SK-N-SH treated with all-trans-retinoic acid at 6 μM for 48 hours (cell line): ENCODE data around the gene SLC38A7.

ENCODE experiments used
- ATAC-seq: fragments of 200-7000 bp; cut with Tn5 transposase; 3 replicates; pipeline ENCODE4 v1.9.1; 2020; ENCODE audit warnings: mild to moderate bottlenecking, moderate library complexity
- ARNTL ChIP-seq: fragments of 450-650 bp; formaldehyde crosslinking; IDR thresholded peaks from 2 replicates; pipeline ENCODE4 v1.5.0; 2020; ENCODE audit warnings: low read depth, mild to moderate bottlenecking, moderate library complexity, borderline replicate concordance
- BACH2 ChIP-seq: fragments of 250-450 bp; sonication (Bioruptor Pico); IDR thresholded peaks from 2 replicates; pipeline ENCODE4 v1.9.0; 2021; ENCODE audit warnings: mild to moderate bottlenecking, borderline replicate concordance
- CSDC2 ChIP-seq: fragments of 250-450 bp; sonication (Bioruptor Pico); IDR thresholded peaks from 2 replicates; pipeline ENCODE4 v1.5.0; 2020; ENCODE audit warnings: mild to moderate bottlenecking, moderate library complexity
- ESRRG ChIP-seq: fragments of 250-450 bp; sonication (Bioruptor Pico); IDR thresholded peaks from 2 replicates; pipeline ENCODE4 v1.6.1; 2021; ENCODE audit warnings: mild to moderate bottlenecking
- ISL1 ChIP-seq: fragments of 250-450 bp; sonication (Bioruptor Pico); IDR thresholded peaks from 2 replicates; pipeline ENCODE4 v2.1.2; 2022; ENCODE audit warnings: mild to moderate bottlenecking, moderate library complexity
- OSR1 ChIP-seq: fragments of 250-450 bp; sonication (Bioruptor Pico); IDR thresholded peaks from 2 replicates; pipeline ENCODE4 v1.8.0; 2022; ENCODE audit warnings: moderate library complexity, mild to moderate bottlenecking, inconsistent platforms
- PPARA ChIP-seq: fragments of 250-450 bp; sonication (Bioruptor Pico); IDR thresholded peaks from 2 replicates; pipeline ENCODE4 v1.5.0; 2020; ENCODE audit warnings: mild to moderate bottlenecking, borderline replicate concordance
- RARB ChIP-seq: fragments of 250-450 bp; sonication (Bioruptor Pico); IDR thresholded peaks from 2 replicates; pipeline ENCODE4 v1.8.0; 2021; ENCODE audit warnings: mild to moderate bottlenecking, moderate library complexity
- SNAI2 ChIP-seq: fragments of 250-450 bp; sonication (Bioruptor Pico); IDR thresholded peaks from 2 replicates; pipeline ENCODE4 v1.5.0; 2020; ENCODE audit warnings: mild to moderate bottlenecking, moderate library complexity
- TCF4 ChIP-seq: fragments of 250-450 bp; sonication (Bioruptor Pico); IDR thresholded peaks from 2 replicates; pipeline ENCODE4 v1.8.0; 2021; ENCODE audit warnings: mild to moderate bottlenecking, moderate library complexity, borderline replicate concordance
- TOX ChIP-seq: fragments of 250-450 bp; sonication (Bioruptor Pico); IDR thresholded peaks from 2 replicates; pipeline ENCODE4 v1.8.0; 2021; ENCODE audit warnings: mild to moderate bottlenecking, moderate library complexity, borderline replicate concordance
- ZC3H10 ChIP-seq: fragments of 250-450 bp; sonication (Bioruptor Pico); IDR thresholded peaks from 2 replicates; pipeline ENCODE4 v1.5.1; 2021; ENCODE audit warnings: mild to moderate bottlenecking, moderate library complexity
- ZFP30 ChIP-seq: fragments of 450-650 bp; formaldehyde crosslinking; IDR thresholded peaks from 2 replicates; pipeline ENCODE4 v1.5.0; 2022; ENCODE audit warnings: mild to moderate bottlenecking, moderate library complexity
- ZNF565 ChIP-seq: fragments of 450-650 bp; formaldehyde crosslinking; conservative IDR thresholded peaks from 2 replicates; pipeline ENCODE4 v1.5.0; 2020; ENCODE audit warnings: low read depth, mild to moderate bottlenecking, moderate library complexity
- ZNF70 ChIP-seq: fragments of 450-650 bp; formaldehyde crosslinking; IDR thresholded peaks from 2 replicates; pipeline ENCODE4 v1.5.0; 2020; ENCODE audit warnings: mild to moderate bottlenecking, moderate library complexity
- ZNF8 ChIP-seq: fragments of 450-650 bp; formaldehyde crosslinking; IDR thresholded peaks from 2 replicates; pipeline ENCODE4 v1.5.0; 2020; ENCODE audit warnings: mild to moderate bottlenecking, moderate library complexity
- TF ChIP-seq, protein P1 (sequence below): fragments of 250-450 bp; sonication (Bioruptor Pico); IDR thresholded peaks from 2 replicates; pipeline ENCODE4 v1.5.1; 2021; ENCODE audit warnings: mild to moderate bottlenecking, moderate library complexity
- TF ChIP-seq, protein P2 (sequence below): fragments of 250-450 bp; sonication (Bioruptor Pico); IDR thresholded peaks from 2 replicates; pipeline ENCODE4 v1.8.0; 2020; ENCODE audit warnings: mild to moderate bottlenecking, moderate library complexity, borderline replicate concordance
- TF ChIP-seq, protein P3 (sequence below): fragments of 250-450 bp; sonication (Bioruptor Pico); IDR thresholded peaks from 2 replicates; pipeline ENCODE4 v1.8.0; 2021; ENCODE audit warnings: low read depth, mild to moderate bottlenecking, moderate library complexity, borderline replicate concordance
- TF ChIP-seq, protein P4 (sequence below): fragments of 250-450 bp; sonication (Bioruptor Pico); IDR thresholded peaks from 2 replicates; pipeline ENCODE4 v1.5.1; 2020; ENCODE audit warnings: low read depth, mild to moderate bottlenecking, moderate library complexity
- TF ChIP-seq, protein P5 (sequence below): fragments of 250-450 bp; sonication (Bioruptor Pico); IDR thresholded peaks from 2 replicates; pipeline ENCODE4 v1.5.0; 2020; ENCODE audit warnings: mild to moderate bottlenecking, moderate library complexity

Gene SLC38A7

DNA sequence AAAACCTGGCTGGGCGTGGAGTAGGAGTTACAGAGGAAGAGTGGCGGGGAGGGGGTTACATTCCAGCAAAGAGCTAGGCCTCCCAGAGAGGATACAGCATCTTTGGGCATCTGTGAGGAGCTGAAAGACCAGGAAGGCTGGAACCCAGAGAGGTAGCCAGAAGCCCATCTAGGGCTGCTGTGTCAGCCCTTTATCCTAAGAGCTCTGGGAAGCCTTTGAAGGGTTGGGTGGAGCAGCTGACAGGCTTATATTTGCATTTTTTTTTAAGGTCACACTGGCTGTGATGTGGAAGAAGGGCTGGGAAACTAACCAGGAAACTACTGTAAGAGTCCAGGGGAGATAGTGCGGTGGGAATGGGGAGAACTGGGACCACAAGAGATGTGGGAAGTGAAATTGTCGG, 48.1 kb downstream of the SLC38A7 start:
- no peak for ATAC-seq
- TF ChIP-seq, protein P1, sequence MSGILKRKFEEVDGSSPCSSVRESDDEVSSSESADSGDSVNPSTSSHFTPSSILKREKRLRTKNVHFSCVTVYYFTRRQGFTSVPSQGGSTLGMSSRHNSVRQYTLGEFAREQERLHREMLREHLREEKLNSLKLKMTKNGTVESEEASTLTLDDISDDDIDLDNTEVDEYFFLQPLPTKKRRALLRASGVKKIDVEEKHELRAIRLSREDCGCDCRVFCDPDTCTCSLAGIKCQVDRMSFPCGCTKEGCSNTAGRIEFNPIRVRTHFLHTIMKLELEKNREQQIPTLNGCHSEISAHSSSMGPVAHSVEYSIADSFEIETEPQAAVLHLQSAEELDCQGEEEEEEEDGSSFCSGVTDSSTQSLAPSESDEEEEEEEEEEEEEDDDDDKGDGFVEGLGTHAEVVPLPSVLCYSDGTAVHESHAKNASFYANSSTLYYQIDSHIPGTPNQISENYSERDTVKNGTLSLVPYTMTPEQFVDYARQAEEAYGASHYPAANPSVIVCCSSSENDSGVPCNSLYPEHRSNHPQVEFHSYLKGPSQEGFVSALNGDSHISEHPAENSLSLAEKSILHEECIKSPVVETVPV (CRISPR knock-in tag) = no peak
- TF ChIP-seq, protein P2, sequence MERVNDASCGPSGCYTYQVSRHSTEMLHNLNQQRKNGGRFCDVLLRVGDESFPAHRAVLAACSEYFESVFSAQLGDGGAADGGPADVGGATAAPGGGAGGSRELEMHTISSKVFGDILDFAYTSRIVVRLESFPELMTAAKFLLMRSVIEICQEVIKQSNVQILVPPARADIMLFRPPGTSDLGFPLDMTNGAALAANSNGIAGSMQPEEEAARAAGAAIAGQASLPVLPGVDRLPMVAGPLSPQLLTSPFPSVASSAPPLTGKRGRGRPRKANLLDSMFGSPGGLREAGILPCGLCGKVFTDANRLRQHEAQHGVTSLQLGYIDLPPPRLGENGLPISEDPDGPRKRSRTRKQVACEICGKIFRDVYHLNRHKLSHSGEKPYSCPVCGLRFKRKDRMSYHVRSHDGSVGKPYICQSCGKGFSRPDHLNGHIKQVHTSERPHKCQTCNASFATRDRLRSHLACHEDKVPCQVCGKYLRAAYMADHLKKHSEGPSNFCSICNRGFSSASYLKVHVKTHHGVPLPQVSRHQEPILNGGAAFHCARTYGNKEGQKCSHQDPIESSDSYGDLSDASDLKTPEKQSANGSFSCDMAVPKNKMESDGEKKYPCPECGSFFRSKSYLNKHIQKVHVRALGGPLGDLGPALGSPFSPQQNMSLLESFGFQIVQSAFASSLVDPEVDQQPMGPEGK (CRISPR knock-in tag) = no peak
- TF ChIP-seq ZNF8 (no peak), RARB (CRISPR knock-in tag) (no peak), ZNF70 (CRISPR knock-in tag) (no peak), ZC3H10 (CRISPR knock-in tag) (no peak), OSR1 (CRISPR knock-in tag) (no peak), ZFP30 (CRISPR knock-in tag) (no peak), ISL1 (CRISPR knock-in tag) (no peak), ARNTL (no peak), TOX (CRISPR knock-in tag) (no peak), PPARA (no peak), TCF4 (CRISPR knock-in tag) (no peak), BACH2 (CRISPR knock-in tag) (no peak), ESRRG (no peak), CSDC2 (CRISPR knock-in tag) (no peak), ZNF565 (CRISPR knock-in tag) (no peak)
- TF ChIP-seq, protein P3, sequence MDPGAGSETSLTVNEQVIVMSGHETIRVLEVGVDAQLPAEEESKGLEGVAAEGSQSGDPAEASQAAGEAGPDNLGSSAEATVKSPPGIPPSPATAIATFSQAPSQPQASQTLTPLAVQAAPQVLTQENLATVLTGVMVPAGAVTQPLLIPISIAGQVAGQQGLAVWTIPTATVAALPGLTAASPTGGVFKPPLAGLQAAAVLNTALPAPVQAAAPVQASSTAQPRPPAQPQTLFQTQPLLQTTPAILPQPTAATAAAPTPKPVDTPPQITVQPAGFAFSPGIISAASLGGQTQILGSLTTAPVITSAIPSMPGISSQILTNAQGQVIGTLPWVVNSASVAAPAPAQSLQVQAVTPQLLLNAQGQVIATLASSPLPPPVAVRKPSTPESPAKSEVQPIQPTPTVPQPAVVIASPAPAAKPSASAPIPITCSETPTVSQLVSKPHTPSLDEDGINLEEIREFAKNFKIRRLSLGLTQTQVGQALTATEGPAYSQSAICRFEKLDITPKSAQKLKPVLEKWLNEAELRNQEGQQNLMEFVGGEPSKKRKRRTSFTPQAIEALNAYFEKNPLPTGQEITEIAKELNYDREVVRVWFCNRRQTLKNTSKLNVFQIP (CRISPR knock-in tag) = no peak
- TF ChIP-seq, protein P4, sequence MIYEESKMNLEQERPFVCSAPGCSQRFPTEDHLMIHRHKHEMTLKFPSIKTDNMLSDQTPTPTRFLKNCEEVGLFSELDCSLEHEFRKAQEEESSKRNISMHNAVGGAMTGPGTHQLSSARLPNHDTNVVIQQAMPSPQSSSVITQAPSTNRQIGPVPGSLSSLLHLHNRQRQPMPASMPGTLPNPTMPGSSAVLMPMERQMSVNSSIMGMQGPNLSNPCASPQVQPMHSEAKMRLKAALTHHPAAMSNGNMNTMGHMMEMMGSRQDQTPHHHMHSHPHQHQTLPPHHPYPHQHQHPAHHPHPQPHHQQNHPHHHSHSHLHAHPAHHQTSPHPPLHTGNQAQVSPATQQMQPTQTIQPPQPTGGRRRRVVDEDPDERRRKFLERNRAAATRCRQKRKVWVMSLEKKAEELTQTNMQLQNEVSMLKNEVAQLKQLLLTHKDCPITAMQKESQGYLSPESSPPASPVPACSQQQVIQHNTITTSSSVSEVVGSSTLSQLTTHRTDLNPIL (CRISPR knock-in tag) = no peak
- TF ChIP-seq, protein P5, sequence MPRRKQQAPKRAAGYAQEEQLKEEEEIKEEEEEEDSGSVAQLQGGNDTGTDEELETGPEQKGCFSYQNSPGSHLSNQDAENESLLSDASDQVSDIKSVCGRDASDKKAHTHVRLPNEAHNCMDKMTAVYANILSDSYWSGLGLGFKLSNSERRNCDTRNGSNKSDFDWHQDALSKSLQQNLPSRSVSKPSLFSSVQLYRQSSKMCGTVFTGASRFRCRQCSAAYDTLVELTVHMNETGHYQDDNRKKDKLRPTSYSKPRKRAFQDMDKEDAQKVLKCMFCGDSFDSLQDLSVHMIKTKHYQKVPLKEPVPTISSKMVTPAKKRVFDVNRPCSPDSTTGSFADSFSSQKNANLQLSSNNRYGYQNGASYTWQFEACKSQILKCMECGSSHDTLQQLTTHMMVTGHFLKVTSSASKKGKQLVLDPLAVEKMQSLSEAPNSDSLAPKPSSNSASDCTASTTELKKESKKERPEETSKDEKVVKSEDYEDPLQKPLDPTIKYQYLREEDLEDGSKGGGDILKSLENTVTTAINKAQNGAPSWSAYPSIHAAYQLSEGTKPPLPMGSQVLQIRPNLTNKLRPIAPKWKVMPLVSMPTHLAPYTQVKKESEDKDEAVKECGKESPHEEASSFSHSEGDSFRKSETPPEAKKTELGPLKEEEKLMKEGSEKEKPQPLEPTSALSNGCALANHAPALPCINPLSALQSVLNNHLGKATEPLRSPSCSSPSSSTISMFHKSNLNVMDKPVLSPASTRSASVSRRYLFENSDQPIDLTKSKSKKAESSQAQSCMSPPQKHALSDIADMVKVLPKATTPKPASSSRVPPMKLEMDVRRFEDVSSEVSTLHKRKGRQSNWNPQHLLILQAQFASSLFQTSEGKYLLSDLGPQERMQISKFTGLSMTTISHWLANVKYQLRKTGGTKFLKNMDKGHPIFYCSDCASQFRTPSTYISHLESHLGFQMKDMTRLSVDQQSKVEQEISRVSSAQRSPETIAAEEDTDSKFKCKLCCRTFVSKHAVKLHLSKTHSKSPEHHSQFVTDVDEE = no peak

DNA sequence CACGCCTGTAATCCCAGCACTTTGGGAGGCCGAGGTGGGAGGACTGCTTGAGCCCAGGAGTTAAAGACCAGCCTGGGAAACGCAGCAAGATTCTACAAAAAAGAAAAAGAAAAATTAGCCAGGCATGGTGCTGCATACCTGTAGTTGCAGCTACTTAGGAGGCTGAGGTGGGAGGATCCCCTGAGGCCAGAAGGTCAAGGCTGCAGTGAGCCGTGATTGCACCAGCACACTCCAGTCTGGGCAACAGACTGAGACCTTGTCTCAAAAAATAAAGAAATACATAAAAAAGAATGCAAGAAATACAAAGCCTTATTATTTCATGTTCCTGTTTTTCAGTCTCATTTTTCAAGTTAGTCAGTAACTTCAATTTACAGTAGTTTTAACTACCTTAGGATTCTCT, 49.1 kb downstream of the SLC38A7 start:
- ATAC-seq = no peak
- TF ChIP-seq ESRRG (no peak), ZC3H10 (CRISPR knock-in tag) (no peak), ZNF70 (CRISPR knock-in tag) (no peak), SNAI2 (no peak), ZNF8 (no peak), ARNTL (no peak), TOX (CRISPR knock-in tag) (no peak), CSDC2 (CRISPR knock-in tag) (no peak), TCF4 (CRISPR knock-in tag) (no peak), OSR1 (CRISPR knock-in tag) (no peak), PPARA (no peak), ZNF565 (CRISPR knock-in tag) (no peak), RARB (CRISPR knock-in tag) (no peak), ZFP30 (CRISPR knock-in tag) (no peak)
- TF ChIP-seq, protein P4 (CRISPR knock-in tag) = no peak
- TF ChIP-seq, protein P2 (CRISPR knock-in tag) = no peak
- TF ChIP-seq, protein P1 (CRISPR knock-in tag) = no peak
- TF ChIP-seq, protein P5 = no peak
